Left renal cortex interstitium (tissue), 4 donors: ENCODE results near the gene U2AF1L4. TPM values are rescaled to one million over a fixed set of nuclear protein-coding genes. Genes with fewer than 3 reads are reported as not detected.
A peak's percentile ranks its signal among the peaks of the same experiment; 100 is the strongest.

Experiments used
- DNase-seq, 4 donors: peaks; one replicate each; pipeline ENCODE4 v3.0.0-alpha.2; 2013; ENCODE audit warnings: low read depth in 4 of 4, low spot score in 2 of 4, missing footprints in 1 of 4
- polyA plus RNA-seq, 4 donors: library from polyadenylated mRNA; unstranded; fragments of 120-200 nt; gene quantifications; one replicate each; pipeline ENCODE4 v1.2.1, GENCODE V29; 2013; ENCODE audit not compliant: insufficient read length in 4 of 4

The U2AF1L4 gene, protein sequence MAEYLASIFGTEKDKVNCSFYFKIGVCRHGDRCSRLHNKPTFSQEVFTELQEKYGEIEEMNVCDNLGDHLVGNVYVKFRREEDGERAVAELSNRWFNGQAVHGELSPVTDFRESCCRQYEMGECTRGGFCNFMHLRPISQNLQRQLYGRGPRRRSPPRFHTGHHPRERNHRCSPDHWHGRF
- 10 to 100 TPM; 15.7 to 21.8 (median 19.7) TPM for polyA plus RNA-seq

DNA sequence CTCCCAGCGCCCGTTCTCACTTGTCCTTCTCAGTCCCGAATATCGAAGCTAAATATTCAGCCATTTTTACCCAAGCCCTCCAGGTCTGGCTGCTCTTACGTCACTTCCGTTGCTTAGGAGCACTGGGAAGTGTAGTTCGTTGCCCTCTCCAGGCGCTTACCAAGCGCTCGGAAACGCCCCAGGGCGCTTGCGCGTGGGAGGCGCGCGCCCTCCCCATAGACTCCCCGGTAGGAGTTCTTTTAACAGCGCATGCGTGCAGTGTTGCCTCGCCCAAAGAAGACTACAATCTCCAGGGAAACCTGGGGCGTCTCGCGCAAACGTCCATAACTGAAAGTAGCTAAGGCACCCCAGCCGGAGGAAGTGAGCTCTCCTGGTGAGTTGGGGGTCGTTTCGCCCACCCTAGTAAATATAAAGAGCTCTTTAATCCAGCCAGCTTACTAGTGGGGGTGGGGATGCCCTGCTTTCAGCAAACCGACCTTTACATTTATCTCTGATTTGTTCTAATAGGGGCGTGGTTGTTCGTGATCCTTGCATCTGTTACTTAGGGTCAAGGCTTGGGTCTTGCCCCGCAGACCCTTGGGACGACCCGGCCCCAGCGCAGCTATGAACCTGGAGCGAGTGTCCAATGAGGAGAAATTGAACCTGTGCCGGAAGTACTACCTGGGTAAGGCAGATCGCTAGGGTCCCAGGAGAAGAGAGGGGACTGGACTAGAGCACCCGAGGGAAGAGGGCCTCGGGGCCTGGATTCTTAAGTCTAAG is at the start of gene U2AF1L4, which contains the start of gene PSENEN:
TSS of gene U2AF1L4 (minus strand) at position 91 of the 759 bp plus-strand sequence. CDS start at position 64, 27 bp downstream.
TSS of gene PSENEN (plus strand) at position 324 of the 759 bp plus-strand sequence. CDS start at position 604, 280 bp downstream.
- peak; percentile 92 to 100 (median 98) for DNase-seq

DNA sequence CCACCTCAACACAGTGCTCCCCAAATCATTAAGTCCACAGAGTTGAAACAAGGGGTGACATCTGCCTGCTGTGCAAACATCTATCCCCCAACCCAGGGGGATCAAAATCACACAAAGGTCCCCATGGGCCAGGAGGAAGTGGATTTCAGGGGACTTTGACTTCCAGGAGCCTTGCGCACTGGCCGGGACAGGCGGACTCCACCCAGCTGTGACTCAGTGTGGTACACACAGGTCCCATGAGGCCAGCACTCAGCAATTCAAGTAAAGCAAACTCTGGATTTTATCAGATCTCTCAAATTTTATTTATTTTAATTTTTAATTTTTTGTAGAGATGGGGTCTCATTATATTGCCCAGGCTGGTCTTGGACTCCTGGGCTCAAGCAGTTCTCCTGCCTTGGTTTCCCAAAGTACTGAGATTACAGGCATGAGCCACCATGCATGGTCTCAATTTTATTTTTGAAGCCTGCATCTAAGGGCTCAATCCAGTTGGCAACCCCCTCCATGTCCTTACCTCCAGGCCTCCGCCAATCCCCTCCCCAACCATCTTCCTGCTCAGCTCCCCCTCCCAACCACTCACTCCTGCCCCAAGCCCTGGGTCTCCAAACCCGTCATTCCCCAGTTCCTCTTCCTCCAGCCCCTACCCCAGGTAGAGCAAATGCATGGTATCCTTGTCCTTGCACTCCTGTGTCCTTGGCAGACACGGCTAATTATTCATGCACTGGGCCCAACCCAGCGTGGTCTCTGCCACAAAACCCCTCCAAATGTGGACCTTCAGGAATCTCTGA is 48.4 kb upstream of the U2AF1L4 start:
- DNase-seq = no peak

DNA sequence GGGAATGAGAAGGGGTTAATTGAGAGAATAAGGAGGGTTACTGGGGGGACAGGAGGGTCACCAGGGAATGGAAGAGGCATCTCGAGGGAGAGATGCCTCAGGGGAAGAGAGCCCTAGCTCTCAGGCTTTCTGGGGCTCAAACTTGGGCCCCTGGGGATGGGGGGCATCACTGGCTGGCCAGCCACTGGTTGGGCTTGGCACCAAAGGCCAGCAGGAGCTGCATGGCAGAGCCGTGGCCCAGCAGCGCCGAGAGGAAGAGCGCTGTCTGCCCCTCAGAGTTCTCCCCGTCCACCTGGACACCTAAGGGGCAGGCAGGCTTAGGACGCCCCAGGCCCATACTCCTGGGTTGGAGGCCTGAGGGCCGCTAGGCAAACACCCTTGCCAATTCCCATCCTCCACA is 47.7 kb upstream of the U2AF1L4 start:
- DNase-seq = no peak

DNA sequence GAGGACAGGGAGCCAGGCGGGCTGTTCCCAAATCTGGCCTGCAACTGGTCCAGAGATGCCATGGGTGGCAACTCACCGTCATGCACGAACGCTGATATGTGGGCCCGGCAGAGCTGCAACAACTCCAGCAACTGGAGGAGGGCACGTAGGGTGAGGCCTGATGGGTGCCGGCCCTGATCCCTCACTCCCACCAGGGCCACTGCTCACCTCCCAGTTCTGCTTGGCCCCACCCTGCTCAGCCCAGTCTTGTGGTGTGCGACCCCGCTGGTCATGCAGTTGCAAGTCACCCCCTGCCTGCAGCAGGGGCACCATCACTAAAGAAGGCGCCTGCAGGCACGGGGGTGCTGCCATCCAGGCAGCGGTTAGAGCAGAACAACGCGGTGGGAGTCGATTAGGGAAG is 47.1 kb upstream of the U2AF1L4 start:
- DNase-seq = no peak

DNA sequence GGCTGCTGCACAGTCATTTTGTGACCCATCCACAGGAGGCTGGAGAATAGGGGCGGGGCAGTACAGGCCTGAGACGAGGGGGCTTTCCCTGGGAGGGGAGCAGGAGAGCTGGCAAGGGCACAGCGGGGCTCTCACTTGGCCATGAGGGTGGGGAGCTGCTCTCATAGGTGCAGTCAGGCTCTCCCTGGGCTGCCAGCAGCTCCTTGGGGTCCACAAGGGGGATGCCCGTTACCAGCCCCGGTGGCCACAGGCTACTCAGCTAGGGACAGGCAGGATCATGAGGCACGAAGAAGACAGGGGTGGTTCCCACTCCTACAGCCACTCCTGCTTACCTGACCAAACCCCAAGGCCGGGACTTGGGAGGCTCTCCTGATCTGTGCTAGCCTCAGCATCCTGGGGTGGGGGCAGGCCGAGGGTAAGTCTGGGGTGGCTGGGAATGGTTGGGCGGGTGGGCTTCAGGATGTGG is 46.6 kb upstream of the U2AF1L4 start:
- DNase-seq = no peak

DNA sequence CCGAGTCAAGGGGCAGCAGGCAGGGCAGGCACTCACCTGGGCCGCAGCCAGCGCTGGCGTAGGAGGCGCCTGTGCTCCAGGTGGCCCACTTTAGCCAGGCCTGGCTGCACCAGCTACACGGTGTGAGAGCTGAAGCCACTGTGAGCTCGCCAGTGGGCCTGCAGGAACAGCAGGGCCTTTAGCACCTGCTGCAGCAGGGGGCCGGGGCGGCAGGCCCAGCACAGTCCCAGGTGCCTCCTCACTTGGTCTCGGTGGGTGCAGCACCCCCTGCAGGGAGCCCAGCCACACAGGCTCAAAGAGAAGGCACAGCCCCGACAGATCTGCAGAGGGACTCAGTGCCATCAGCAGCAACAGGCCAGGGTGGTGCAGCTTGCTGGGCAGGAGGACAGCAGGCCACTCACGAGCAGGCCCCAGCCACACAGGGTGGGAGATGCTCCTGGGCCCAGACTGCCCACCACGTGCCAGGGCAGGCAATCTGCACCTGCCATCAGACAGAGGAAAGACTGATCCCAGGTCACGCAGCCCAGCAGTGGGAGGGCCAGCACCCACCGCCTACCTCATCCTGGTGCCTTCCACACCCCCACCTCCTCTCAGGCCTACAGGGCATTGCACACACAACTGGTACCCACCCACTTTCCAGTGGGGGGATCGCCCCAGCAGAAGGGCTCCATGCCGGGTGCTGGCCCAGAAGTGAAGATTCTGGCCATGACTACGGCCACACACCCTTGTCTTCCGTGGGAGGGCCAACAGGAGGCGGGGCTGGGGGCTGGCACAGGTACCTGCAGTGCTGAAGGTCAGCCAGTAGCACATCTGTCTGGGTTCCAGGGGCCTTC is 46.0 kb upstream of the U2AF1L4 start:
- DNase-seq = no peak

DNA sequence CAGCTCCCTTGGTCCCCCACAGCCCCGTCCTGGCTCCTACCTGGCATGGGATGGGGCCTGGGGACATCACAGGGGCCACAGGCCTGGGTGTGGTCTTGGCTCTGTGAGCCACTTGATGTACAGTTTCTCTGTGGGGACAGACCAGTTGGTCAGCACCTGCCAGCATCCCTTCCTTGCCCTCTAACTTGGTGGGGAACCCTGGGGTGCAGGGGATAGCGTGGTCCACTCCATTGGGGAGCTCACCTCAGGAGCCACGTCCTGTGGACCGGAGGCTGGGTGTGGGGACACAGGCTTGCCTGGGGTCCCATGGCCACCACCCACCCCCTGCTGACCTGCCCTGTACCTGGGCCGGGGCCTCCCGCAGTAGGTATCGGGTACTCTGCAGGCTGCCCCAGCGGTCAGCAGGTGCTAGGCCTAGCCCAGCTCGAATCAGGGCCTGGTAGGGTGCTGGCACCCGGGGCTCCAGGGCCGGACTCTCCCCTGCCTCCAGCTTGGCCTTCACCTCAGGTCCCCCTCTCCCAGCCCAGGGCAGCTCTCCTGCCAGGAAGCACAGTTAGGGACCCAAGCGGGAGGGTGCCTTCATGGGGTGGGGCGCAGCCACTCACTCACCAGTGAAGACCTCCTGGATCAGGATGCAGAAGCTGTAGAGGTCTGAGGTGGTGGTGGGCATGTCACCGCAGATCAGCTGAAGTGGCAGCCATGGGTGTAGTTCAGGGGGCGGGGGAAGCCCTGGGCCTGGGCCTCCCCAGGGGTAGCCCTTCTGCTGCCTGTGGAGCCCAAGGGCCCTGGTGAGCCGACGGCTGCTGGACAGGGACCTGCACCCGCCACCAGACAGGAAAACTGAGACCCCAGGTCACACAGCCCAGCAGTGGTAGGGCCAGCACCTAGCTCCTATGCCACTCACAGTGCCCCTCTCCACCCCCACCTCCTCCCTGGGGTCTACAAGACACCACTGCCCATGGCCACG is 45.0 kb upstream of the U2AF1L4 start:
- DNase-seq = no peak

DNA sequence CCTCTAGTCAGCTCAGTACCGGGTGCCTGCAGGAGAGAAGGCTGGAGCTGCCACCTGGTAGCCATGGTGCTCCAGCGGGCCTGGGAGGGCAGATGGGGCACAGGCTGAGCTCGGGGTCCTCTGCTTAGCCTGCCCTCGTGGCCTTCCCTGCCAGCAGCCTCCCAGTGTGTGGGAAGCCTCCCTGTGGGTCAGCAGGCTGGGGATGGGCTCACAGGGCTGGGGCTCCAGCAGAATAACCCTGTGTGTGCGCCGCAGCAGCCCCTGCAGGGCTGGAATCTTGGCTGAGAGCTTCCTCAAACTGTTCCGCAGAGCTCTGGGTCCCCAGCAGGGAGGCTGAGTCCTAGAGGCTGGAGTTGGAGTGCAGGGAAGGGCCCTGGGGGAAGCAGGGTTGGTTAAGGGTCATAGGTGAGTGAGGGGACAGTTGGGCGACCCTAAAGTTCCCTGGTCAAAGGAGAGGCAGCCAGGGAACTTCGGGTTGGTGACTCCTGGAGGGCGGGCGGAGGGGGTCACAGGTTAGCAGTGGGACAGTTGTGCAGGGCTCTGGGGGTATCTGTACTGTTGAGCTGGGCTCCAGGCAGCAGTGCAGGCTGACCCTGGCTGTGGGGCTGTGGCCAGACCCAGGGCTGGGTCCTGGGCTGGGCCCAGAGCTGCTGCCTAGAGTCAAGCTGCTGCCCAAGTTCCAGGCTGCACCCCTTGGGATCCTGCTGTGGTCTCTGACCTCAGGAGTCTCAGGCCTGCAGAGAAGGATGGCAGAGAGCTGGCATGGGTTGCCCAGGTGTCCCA is 44.2 kb upstream of the U2AF1L4 start:
- no peak for DNase-seq

DNA sequence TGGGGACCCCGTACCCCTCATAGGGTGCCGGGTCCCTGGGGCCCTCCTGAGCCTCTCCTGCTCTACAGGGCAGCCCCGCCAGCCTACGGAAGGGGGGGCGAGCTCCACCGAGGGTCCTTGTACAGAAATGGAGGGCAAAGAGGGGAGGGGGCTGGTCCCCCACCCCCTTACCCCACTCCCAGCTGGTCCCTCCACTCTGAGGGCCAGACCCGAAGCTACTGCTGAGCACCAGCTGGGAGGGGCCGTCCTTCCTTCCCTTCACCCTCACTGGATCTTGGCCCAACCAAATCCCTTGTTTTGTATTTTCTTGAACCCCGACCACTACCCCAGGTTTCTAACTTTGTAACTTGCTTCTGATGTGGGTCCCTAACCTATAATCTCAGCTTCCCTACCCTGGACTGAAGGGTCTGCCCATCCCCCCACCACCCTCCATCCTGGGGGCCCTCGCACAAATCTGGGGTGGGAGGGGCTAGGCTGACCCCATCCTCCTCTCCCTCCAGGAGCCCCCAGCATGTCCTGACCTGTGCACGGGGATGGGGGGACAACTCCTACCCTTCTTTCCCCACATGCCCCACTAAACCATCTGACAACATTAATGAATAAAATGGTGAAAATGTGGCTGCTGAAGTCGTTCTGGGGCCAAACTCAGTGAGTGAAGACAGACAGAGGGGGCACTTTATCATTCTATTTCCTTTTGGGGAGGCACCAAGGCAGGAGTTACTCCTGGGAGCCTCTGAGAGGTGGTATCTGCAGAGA is 43.2 kb upstream of the U2AF1L4 start:
- DNase-seq = no peak

DNA sequence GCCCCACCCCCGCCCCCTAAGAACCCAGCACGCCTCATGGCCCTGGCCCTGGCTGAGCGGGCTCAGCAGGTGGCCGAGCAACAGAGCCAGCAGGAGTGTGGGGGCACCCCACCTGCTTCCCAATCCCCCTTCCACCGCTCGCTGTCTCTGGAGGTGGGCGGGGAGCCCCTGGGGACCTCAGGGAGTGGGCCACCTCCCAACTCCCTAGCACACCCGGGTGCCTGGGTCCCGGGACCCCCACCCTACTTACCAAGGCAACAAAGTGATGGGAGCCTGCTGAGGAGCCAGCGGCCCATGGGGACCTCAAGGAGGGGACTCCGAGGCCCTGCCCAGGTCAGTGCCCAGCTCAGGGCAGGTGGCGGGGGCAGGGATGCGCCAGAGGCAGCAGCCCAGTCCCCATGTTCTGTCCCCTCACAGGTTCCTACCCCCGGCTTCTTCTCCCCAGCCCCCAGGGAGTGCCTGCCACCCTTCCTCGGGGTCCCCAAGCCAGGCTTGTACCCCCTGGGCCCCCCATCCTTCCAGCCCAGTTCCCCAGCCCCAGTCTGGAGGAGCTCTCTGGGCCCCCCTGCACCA is 42.1 kb upstream of the U2AF1L4 start:
- no peak for DNase-seq

DNA sequence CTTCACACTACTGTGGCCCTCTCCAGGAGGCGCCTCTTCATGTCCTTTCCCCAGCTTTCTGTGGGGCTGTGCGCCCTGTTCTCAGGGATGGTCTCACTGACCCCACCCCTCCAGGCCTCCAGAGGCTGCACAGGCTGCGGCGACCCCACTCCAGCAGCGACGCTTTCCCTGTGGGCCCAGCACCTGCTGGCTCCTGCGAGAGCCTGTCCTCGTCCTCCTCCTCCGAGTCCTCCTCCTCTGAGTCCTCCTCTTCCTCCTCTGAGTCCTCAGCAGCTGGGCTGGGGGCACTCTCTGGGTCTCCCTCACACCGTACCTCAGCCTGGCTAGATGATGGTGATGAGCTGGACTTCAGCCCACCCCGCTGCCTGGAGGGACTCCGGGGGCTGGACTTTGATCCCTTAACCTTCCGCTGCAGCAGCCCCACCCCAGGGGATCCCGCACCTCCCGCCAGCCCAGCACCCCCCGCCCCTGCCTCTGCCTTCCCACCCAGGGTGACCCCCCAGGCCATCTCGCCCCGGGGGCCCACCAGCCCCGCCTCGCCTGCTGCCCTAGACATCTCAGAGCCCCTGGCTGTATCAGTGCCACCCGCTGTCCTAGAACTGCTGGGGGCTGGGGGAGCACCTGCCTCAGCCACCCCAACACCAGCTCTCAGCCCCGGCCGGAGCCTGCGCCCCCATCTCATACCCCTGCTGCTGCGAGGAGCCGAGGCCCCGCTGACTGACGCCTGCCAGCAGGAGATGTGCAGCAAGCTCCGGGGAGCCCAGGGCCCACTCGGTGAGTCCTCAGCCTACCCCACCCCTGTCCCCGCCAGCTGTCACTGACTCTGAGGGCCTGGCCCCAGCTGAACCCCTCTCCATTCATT is 41.3 kb upstream of the U2AF1L4 start:
- DNase-seq = no peak

DNA sequence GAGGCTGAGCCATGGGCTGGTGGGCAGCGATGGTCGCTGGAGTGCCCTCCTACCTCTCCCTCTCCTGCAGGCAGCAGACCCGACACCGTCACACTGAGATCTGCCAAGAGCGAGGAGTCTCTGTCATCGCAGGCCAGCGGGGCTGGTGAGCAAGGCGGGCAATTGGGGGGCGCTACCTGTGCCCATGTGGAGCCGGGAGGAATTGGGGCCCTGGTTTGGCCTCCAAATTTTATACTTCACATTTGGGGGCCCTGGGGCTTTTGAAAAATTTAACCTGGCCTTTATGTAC is 40.1 kb upstream of the U2AF1L4 start:
- no peak for DNase-seq

DNA sequence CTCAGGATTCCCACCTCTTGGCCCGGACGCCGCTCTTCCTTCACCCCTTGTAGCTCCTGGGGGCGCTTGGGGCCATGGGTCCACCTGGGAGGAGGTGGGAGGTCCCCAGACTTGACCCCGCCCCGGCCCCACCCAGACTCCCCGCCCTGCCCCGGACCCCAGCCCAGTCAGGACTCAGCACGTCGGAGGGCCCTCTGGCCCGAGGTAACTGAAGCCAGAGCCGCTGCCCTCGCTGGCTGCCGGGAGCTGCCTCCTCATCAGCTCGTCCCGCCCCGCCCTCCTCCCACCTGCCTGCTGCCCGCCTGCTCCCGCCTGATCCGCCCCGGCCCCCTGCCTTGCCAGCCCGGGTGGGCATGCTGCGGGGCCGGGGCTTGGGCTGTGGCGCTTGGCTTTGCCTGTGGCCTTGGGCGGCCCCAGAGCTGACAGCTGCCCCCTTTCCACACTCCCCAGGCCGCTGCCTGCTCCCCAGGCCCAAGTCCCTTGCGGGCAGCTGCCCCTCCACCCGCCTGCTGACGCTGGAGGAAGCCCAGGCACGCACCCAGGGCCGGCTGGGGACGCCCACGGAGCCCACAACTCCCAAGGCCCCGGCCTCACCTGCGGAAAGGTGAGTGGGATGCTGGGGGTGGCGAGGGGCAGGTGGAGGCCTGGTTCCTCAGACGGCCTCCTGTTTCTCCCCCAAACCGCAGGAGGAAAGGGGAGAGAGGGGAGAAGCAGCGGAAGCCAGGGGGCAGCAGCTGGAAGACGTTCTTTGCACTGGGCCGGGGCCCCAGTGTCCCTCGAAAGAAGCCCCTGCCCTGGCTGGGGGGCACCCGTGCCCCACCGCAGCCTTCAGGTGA is 39.5 kb upstream of the U2AF1L4 start:
- DNase-seq = no peak

DNA sequence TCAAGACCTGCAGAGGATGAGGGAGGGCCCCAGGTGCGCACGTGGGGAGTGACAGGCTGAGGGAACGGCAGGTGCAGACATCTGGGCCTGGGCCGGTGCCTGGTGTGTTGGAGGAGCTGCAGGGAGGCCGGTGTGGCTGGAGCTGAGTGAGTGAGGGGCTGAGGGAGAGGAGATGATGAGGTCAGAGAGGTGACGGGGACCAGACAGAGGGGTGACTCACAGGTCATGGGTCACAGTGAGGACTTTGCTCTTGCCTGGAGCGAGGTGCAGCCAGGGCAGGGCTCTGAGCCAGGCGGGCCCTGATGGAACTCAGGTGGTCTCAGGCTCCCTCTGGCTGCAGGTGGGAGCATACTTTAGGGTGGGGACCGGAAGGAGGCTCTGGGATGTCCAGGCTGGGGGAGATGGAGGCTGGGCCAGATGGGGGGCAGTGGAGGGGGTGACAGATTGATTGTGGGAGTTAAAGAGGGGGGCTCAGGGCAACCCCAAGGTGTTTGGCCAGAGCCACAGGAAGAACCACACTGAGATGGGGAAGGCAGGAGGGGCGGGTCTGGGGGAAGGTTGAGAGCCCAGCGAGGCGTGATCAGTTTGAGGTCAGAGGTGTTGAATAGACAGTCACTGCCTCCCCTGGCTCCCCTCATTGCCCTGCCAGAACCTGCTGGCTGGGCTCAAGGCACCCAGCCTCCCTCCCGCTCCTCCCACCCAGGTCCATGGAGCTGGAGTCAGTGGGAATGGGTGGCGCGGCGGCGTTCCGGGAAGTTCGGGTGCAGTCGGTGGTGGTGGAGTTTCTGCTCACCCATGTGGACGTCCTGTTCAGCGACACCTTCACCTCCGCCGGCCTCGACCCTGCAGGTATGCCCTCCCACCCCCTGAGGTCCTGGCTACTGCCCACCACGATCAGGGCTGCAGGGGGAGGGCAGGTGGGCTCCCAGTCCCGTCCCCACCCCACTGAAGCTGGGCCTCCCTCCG is 38.5 kb upstream of the U2AF1L4 start:
- DNase-seq = no peak

DNA sequence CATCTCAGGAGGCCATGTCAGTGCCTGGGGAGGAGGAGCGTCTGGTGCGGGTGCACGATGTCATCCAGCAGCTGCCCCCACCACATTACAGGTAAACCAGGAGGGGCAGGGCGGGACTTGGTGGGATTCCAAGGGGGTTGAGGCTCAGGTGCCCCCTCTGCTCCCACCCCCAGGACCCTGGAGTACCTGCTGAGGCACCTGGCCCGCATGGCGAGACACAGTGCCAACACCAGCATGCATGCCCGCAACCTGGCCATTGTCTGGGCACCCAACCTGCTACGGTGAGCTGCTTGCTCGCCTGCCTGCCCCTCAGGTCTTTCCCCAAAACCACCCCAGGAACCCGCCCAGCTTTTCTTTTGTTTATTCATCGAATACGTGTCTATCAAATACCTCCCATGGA is 37.4 kb upstream of the U2AF1L4 start:
- no peak for DNase-seq
